ENCODE results near the gene DDX24.

Gene DDX24

DNA sequence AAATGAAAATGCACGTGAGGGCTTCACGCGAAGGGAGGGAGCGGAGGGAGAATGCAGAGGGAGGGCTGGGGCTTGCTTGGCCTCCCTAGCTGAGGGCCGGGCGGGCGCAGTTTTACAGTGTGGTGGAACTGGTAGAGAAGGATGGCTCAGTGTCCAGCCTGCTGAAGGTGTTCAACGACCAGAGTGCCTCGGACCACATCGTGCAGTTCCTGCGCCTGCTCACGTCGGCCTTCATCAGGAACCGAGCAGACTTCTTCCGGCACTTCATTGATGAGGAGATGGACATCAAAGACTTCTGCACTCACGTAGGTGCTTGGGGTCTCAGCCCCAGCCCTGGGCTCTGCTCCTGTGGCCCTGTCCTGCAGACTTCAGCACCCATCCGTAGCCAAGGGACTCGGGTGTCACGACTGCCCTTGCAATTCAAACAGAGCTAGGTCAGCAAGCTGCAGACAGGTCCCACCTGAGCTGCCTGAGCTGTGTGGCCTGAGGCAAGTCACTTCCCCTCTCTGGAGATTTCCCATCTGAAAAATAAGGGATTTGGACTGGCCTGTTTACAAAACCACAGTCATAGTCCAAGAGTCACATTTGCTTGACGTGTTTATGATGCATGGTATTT lies 36.4 kb downstream of the DDX24 start:
- no peaks in the 10 kb centered on the region for H3K9me3 Mint-ChIP-seq
- no peak for TF ChIP-seq CTCF (IDR thresholded peaks at IDR 0.05; ENCODE audit: unreplicated experiment in 3 of 3)
- H3K27ac Mint-ChIP-seq = no peak overlapping the region
- no peak overlapping the region for H3K4me3 Mint-ChIP-seq
- H3K4me1 Mint-ChIP-seq = no peaks in the 10 kb centered on the region
- peaks cover 4% of the 10 kb centered on the region for H3K27me3 Mint-ChIP-seq (ENCODE audit: low read depth)
- peaks cover 30% of the 10 kb centered on the region for H3K36me3 Mint-ChIP-seq (ENCODE audit: low read depth)

- H3K4me3 Mint-ChIP-seq = no peak overlapping the region
- H3K9me3 Mint-ChIP-seq = no peaks in the 10 kb centered on the region
- no peaks in the 10 kb centered on the region for H3K4me1 Mint-ChIP-seq
- peaks cover 4% of the 10 kb centered on the region for H3K27me3 Mint-ChIP-seq (ENCODE audit: low read depth)
- peaks cover 26% of the 10 kb centered on the region for H3K36me3 Mint-ChIP-seq (ENCODE audit: low read depth)
- no peak overlapping the region for H3K27ac Mint-ChIP-seq
- TF ChIP-seq CTCF (IDR thresholded peaks at IDR 0.05; ENCODE audit: unreplicated experiment in 3 of 3) = no peak
These were observed 37.1 kb downstream of the DDX24 start for GRCh38 chr14:94043756-94044475.

DNA sequence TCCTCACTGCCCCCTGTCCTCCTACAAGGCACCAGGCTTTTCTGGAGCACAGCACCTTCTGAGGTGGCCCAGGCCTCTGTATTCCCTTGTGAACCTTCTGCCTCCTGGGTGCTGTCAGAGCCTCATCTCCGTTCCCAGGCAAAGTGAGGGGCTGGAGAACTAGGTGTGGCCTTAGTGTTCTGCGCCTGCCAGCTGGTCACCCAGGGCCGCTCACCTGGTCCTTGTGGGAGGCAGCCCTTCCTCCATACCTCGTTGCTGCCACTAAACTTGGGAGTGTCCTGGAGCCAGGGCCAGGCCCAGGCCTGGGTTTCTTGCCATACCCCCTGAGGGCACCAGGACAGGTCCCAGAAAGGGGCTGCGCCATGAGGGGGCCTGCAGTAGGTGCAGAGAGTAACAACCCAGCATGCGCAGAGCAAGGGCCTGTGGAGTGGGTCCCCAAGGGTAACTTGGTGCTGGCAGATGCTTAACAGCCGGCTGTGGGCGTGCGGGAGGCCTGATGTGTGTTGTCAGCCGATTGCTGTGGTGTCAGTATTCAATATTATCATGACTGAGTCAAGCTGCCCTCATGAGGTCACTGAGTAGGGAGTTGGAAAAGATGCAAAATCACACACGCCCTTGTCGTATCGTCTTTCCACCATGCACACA lies 37.8 kb downstream of the DDX24 start:
- Mint-ChIP-seq H3K27ac (no peak overlapping the region), H3K9me3 (no peaks in the 10 kb centered on the region), H3K4me3 (no peak overlapping the region), H3K27me3 (ENCODE audit: low read depth) (peaks cover 4% of the 10 kb centered on the region), H3K36me3 (ENCODE audit: low read depth) (peaks cover 22% of the 10 kb centered on the region), H3K4me1 (no peaks in the 10 kb centered on the region)
- TF ChIP-seq CTCF (IDR thresholded peaks at IDR 0.05; ENCODE audit: unreplicated experiment in 3 of 3) = no peak

DNA sequence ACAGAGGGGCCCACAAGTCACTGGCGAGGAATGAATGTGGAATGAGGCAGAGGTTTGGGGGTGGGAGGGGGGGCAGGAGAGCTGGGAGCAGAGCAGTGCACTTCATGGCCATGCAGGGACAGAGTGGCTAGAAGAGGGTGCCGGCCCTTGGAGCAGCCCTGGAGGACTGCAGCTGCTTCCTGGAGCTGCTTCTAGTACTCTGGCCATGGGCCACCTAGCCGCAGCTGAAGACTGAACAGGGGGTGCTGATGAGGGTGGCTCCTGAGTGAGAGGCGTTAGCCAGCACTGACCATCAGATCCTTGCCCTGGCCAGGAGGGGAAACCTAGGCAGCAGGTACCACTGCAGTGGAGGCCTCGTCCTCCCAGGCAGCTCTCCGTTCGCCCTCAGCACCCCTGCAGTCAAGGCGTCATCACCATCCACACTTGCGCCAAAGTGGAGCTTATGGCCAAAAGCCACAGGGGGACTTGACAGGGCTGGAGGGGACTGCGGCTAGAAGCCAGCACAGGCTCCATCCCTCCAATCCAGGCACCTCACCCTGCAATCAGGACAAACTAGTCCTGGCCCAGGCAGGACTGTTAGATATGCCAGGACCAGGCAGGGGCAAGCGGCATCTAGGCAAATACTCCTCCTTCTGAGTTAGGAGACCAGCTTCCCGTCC lies 38.4 kb downstream of the DDX24 start:
- TF ChIP-seq CTCF (IDR thresholded peaks at IDR 0.05; ENCODE audit: unreplicated experiment in 3 of 3) = no peak
- no peaks in the 10 kb centered on the region for H3K4me1 Mint-ChIP-seq
- peaks cover 17% of the 10 kb centered on the region for H3K36me3 Mint-ChIP-seq (ENCODE audit: low read depth)
- H3K27me3 Mint-ChIP-seq (ENCODE audit: low read depth) = peaks cover 4% of the 10 kb centered on the region
- no peak overlapping the region for H3K4me3 Mint-ChIP-seq
- H3K9me3 Mint-ChIP-seq = no peaks in the 10 kb centered on the region
- H3K27ac Mint-ChIP-seq = no peak overlapping the region

GRCh38 chr14:94041551-94042346 lies 39.3 kb downstream of the DDX24 start:
- Mint-ChIP-seq H3K27me3 (ENCODE audit: low read depth) (peaks cover 4% of the 10 kb centered on the region), H3K4me1 (no peaks in the 10 kb centered on the region), H3K9me3 (no peaks in the 10 kb centered on the region), H3K4me3 (no peak overlapping the region), H3K36me3 (ENCODE audit: low read depth) (peaks cover 17% of the 10 kb centered on the region), H3K27ac (no peak overlapping the region)
- TF ChIP-seq CTCF (IDR thresholded peaks at IDR 0.05; ENCODE audit: unreplicated experiment in 3 of 3) = no peak
